ENCODE results near the gene PRKCH.

PRKCH gene

DNA sequence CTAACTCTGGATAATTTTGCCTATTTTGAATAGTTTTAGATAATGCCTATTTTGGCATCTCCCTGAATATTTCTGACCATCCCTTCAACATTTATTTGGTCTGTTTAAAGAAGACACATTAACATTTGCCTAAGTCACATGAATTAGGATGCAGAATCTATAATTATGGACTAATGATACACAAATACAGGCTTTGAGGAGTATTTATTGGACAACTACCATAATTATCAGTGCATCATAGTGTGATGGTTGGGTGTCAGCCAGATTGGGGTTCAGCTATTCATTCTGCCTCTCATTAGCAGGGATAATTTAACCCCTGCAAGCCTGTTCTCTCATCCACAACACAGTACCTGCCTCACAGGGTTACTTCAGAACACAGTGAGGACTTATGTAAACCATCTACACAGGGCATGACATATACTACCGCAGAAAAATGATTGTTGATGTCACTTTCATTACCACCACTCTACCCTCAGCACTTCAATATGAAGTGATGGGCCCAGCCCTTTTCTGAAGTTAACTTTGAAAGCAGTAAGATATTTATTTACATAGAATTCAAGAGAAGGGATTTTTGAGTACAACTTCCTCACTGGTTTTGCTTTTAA is 14.4 kb downstream of the PRKCH start:
- H3K36me3 ChIP-seq (ENCODE audit: insufficient read depth, low read length): no peaks in the 10 kb centered on the region
- no peaks in the 10 kb centered on the region for H3K9me3 ChIP-seq (ENCODE audit: insufficient read depth, low read depth, low read length)
- H3K4me3 ChIP-seq (ENCODE audit: low read length): no peak overlapping the region
- no peak overlapping the region for H3K27ac ChIP-seq (ENCODE audit: low read depth, low read length)
- H3K9ac ChIP-seq (ENCODE audit: low read depth, low read length): no peak overlapping the region
- H3K4me1 ChIP-seq (ENCODE audit: insufficient read depth, low read length): no peaks in the 10 kb centered on the region
- WGBS: 93% methylated on average over 1 of the region's 1 CpG
- no peaks in the 10 kb centered on the region for H3K27me3 ChIP-seq (ENCODE audit: insufficient read depth, low read length)

DNA sequence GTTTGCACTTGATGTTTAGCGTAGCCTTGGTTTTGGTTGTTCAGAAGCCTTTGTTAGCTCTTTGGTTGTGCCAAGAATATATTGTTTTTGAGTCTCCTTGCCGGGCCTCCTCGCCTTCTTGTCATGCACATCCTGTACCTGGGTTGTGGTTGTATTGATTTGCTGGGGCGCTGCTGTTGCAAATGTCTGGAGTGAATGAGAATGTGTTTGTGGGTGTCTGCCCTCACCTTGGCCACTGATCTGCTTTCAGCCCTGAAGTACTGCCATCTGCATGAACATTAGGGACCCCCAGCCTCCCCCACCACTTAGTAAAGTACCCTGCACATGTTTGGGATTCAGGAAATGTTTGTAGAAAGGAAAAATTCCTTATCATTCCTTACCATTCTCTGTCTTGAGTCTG is 16.5 kb downstream of the PRKCH start:
- Histone ChIP-seq H3K27ac (ENCODE audit: low read depth, low read length) (no peak overlapping the region), H3K9ac (ENCODE audit: low read depth, low read length) (no peak overlapping the region), H3K4me1 (ENCODE audit: insufficient read depth, low read length) (no peaks in the 10 kb centered on the region), H3K36me3 (ENCODE audit: insufficient read depth, low read length) (no peaks in the 10 kb centered on the region), H3K27me3 (ENCODE audit: insufficient read depth, low read length) (no peaks in the 10 kb centered on the region), H3K4me3 (ENCODE audit: low read length) (no peak overlapping the region), H3K9me3 (ENCODE audit: insufficient read depth, low read depth, low read length) (no peaks in the 10 kb centered on the region)
- WGBS: 92% methylated on average over 4 of the region's 4 CpGs

DNA sequence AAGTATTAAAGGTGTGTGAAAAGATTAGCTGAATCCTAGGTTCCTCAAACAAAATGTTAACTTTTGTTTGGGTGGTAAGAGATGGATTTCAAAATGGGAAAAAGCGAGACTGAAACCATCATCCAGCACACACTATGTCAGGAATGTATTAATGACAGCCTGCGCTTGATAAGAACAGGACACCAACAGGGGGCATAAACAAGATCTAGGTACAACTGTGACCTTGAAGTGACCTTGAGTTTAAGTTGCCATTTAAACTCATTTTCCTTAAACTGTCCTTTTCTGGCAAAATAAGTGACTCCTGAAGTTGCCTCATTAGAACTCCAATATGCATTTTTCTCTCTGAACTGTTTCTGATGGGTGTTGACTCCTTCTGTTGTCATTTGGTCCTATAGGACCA is 17.1 kb downstream of the PRKCH start:
- 100% methylated on average over 2 of the region's 2 CpGs for WGBS
- no peaks in the 10 kb centered on the region for H3K4me1 ChIP-seq (ENCODE audit: insufficient read depth, low read length)

GRCh38 chr14:61341275-61342206 is 20.2 kb downstream of the PRKCH start:
- Histone ChIP-seq H3K27me3 (ENCODE audit: insufficient read depth, low read length) (no peaks in the 10 kb centered on the region), H3K9me3 (ENCODE audit: insufficient read depth, low read depth, low read length) (no peaks in the 10 kb centered on the region), H3K27ac (ENCODE audit: low read depth, low read length) (no peak overlapping the region), H3K4me3 (ENCODE audit: low read length) (no peak overlapping the region), H3K36me3 (ENCODE audit: insufficient read depth, low read length) (no peaks in the 10 kb centered on the region), H3K9ac (ENCODE audit: low read depth, low read length) (no peak overlapping the region), H3K4me1 (ENCODE audit: insufficient read depth, low read length) (0 out of 2 replicates have a peak, but pooled peaks cover under 1% of the 10 kb centered on the region)
- 81% methylated on average over 4 of the region's 5 CpGs for WGBS

More for the DNA sequence above, 17.1 kb downstream of the PRKCH start:
- Histone ChIP-seq H3K9ac (ENCODE audit: low read depth, low read length) (no peak overlapping the region), H3K4me3 (ENCODE audit: low read length) (no peak overlapping the region), H3K27ac (ENCODE audit: low read depth, low read length) (no peak overlapping the region), H3K36me3 (ENCODE audit: insufficient read depth, low read length) (no peaks in the 10 kb centered on the region), H3K9me3 (ENCODE audit: insufficient read depth, low read depth, low read length) (no peaks in the 10 kb centered on the region), H3K27me3 (ENCODE audit: insufficient read depth, low read length) (no peaks in the 10 kb centered on the region)

- no peak overlapping the region for H3K27ac ChIP-seq (ENCODE audit: low read depth, low read length)
Observed at GRCh38 chr14:61342486-61342885, 21.1 kb downstream of the PRKCH start.

GRCh38 chr14:61342932-61343331 is 21.6 kb downstream of the PRKCH start:
- H3K4me3 ChIP-seq (ENCODE audit: low read length): no peak overlapping the region
- H3K9ac ChIP-seq (ENCODE audit: low read depth, low read length): no peak overlapping the region
- no peaks in the 10 kb centered on the region for H3K9me3 ChIP-seq (ENCODE audit: insufficient read depth, low read depth, low read length)
- no peaks in the 10 kb centered on the region for H3K36me3 ChIP-seq (ENCODE audit: insufficient read depth, low read length)
- 92% methylated on average over 5 of the region's 5 CpGs for WGBS
- no peaks in the 10 kb centered on the region for H3K27me3 ChIP-seq (ENCODE audit: insufficient read depth, low read length)
- H3K27ac ChIP-seq (ENCODE audit: low read depth, low read length): no peak overlapping the region
- H3K4me1 ChIP-seq (ENCODE audit: insufficient read depth, low read length): 0 out of 2 replicates have a peak, but pooled peaks cover 8% of the 10 kb centered on the region

More at GRCh38 chr14:61342486-61342885, 21.1 kb downstream of the PRKCH start:
- no peaks in the 10 kb centered on the region for H3K9me3 ChIP-seq (ENCODE audit: insufficient read depth, low read depth, low read length)
- 0 out of 2 replicates have a peak, but pooled peaks cover 8% of the 10 kb centered on the region for H3K4me1 ChIP-seq (ENCODE audit: insufficient read depth, low read length)
- no peak overlapping the region for H3K9ac ChIP-seq (ENCODE audit: low read depth, low read length)
- no peaks in the 10 kb centered on the region for H3K27me3 ChIP-seq (ENCODE audit: insufficient read depth, low read length)
- H3K36me3 ChIP-seq (ENCODE audit: insufficient read depth, low read length): no peaks in the 10 kb centered on the region
- H3K4me3 ChIP-seq (ENCODE audit: low read length): no peak overlapping the region
- WGBS: 95% methylated on average over 5 of the region's 5 CpGs

DNA sequence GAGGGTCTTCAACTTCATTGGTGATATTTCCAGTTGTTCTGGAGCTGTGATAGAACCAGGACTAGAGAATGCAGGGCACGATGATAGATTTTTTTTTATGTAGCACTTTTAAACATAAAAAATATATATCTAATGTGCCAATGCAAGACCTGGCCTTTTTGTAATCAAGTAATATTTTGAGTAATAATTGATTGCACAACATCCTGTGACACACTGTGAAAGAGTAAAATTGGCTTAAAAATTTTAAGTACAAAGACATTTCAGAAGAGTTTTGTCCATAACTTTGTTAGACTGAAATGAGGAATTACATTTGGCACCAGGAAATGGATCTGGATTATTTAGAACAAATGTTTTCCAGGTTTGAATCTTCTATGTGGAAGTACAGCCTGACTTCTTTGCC is 22.1 kb downstream of the PRKCH start:
- Histone ChIP-seq H3K9me3 (ENCODE audit: insufficient read depth, low read depth, low read length) (no peaks in the 10 kb centered on the region), H3K4me3 (ENCODE audit: low read length) (no peak overlapping the region), H3K9ac (ENCODE audit: low read depth, low read length) (no peak overlapping the region), H3K27me3 (ENCODE audit: insufficient read depth, low read length) (no peaks in the 10 kb centered on the region), H3K4me1 (ENCODE audit: insufficient read depth, low read length) (0 out of 2 replicates have a peak, but pooled peaks cover 8% of the 10 kb centered on the region), H3K36me3 (ENCODE audit: insufficient read depth, low read length) (no peaks in the 10 kb centered on the region), H3K27ac (ENCODE audit: low read depth, low read length) (no peak overlapping the region)
- WGBS: no CpG with 5 or more reads among the region's 1 CpG

DNA sequence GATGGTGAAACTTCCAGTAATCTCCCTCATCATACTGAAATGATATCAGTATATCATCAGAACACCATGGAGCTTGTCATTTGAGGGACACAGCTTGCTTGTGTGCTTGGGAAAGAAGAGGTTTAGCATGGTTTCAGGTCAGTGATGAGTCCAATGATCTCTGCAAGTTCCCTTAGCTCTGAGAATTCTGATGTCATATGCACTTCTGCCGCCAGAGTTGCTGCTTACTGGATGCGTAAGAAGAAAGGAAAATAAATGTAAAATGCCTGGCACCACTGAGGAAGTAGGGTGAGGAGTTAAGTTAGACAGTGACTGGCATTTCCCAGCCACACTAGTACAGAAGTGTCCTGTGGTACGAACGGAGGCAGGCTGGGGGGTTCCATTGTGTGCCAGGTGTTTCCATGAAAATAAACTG is 22.6 kb downstream of the PRKCH start:
- no peak overlapping the region for H3K9ac ChIP-seq (ENCODE audit: low read depth, low read length)
- H3K36me3 ChIP-seq (ENCODE audit: insufficient read depth, low read length): no peaks in the 10 kb centered on the region
- no peak overlapping the region for H3K27ac ChIP-seq (ENCODE audit: low read depth, low read length)
- no peaks in the 10 kb centered on the region for H3K9me3 ChIP-seq (ENCODE audit: insufficient read depth, low read depth, low read length)
- WGBS: 92% methylated on average over 4 of the region's 4 CpGs
- 0 out of 2 replicates have a peak, but pooled peaks cover 8% of the 10 kb centered on the region for H3K4me1 ChIP-seq (ENCODE audit: insufficient read depth, low read length)
- no peaks in the 10 kb centered on the region for H3K27me3 ChIP-seq (ENCODE audit: insufficient read depth, low read length)
- H3K4me3 ChIP-seq (ENCODE audit: low read length): no peak overlapping the region

DNA sequence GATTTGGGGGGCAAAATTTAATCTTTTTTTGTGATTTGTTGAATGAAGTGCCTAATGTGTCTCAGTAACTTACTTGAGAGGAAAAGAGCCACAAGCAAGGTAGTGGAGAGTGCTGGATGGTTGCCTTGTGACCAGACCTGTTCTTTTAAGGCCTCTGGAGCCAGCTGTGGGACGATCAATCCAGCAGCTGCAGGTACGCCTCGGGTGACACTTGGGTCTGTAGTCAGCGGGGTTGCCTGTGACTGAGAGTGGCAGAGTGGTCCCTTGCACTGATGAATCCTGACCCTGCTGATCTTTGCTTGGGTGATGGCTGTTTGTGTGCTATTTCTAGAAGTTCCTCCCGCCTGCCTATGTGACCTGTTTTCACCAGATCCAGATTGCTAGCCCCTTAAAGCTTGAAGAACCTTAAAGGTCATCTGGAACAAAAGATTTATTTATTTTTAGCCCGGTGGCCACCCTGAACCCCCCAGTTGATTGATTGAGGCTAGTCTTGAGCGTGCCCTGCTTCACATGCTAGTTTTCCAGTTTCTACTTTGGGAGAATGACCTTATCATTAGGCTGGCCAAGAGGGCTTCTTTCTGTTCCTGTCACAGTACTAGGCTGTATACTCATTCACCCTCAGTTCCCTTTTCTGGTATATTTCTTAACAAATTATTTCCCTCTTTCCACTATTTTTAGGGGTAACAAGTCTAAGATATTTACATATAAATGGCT is 23.2 kb downstream of the PRKCH start:
- 0 out of 2 replicates have a peak, but pooled peaks cover 8% of the 10 kb centered on the region for H3K4me1 ChIP-seq (ENCODE audit: insufficient read depth, low read length)
- no peaks in the 10 kb centered on the region for H3K9me3 ChIP-seq (ENCODE audit: insufficient read depth, low read depth, low read length)
- no peak overlapping the region for H3K9ac ChIP-seq (ENCODE audit: low read depth, low read length)
- H3K27ac ChIP-seq (ENCODE audit: low read depth, low read length): no peak overlapping the region
- no peaks in the 10 kb centered on the region for H3K27me3 ChIP-seq (ENCODE audit: insufficient read depth, low read length)
- WGBS: 93% methylated on average over 7 of the region's 7 CpGs
- H3K4me3 ChIP-seq (ENCODE audit: low read length): no peak overlapping the region
- H3K36me3 ChIP-seq (ENCODE audit: insufficient read depth, low read length): no peaks in the 10 kb centered on the region

DNA sequence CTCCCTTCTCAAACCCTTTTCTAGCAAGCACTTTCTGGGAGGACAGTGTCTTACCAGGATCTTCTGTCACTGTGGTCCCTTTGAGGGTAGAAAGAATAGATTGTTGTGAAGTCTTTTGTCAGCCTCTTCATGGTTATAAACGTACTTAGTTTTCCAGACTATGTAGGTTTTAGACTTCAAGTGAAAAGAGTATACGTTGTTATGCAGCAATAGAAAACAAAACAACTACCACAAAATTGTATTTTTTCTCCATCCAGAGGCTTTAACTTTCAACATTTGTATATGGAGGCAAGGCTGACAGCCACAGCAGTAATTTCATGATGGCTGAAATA is 23.7 kb downstream of the PRKCH start:
- H3K4me1 ChIP-seq (ENCODE audit: insufficient read depth, low read length): 0 out of 2 replicates have a peak, but pooled peaks cover 8% of the 10 kb centered on the region
- H3K27ac ChIP-seq (ENCODE audit: low read depth, low read length): no peak overlapping the region
- H3K27me3 ChIP-seq (ENCODE audit: insufficient read depth, low read length): no peaks in the 10 kb centered on the region
- H3K9ac ChIP-seq (ENCODE audit: low read depth, low read length): no peak overlapping the region
- no peaks in the 10 kb centered on the region for H3K36me3 ChIP-seq (ENCODE audit: insufficient read depth, low read length)
- no peaks in the 10 kb centered on the region for H3K9me3 ChIP-seq (ENCODE audit: insufficient read depth, low read depth, low read length)
- WGBS: 100% methylated on average over 2 of the region's 2 CpGs
- no peak overlapping the region for H3K4me3 ChIP-seq (ENCODE audit: low read length)

- 93% methylated on average over 2 of the region's 2 CpGs for WGBS
- Histone ChIP-seq H3K27ac (ENCODE audit: low read depth, low read length) (no peak overlapping the region), H3K9ac (ENCODE audit: low read depth, low read length) (no peak overlapping the region), H3K9me3 (ENCODE audit: insufficient read depth, low read depth, low read length) (no peaks in the 10 kb centered on the region), H3K36me3 (ENCODE audit: insufficient read depth, low read length) (no peaks in the 10 kb centered on the region), H3K4me1 (ENCODE audit: insufficient read depth, low read length) (0 out of 2 replicates have a peak, but pooled peaks cover 8% of the 10 kb centered on the region), H3K4me3 (ENCODE audit: low read length) (no peak overlapping the region), H3K27me3 (ENCODE audit: insufficient read depth, low read length) (no peaks in the 10 kb centered on the region)
Observed at GRCh38 chr14:61346221-61346620, 24.8 kb downstream of the PRKCH start.
